AG20443 (cell line): ENCODE measurements around the gene MTA1.
A peak's percentile ranks its signal among the peaks of the same experiment; 100 is the strongest.

Experiments
- DNase-seq: peaks from one replicate; pipeline ENCODE4 v3.0.0; 2012; ENCODE audit warnings: low spot score, mixed read lengths

Gene MTA1

DNA sequence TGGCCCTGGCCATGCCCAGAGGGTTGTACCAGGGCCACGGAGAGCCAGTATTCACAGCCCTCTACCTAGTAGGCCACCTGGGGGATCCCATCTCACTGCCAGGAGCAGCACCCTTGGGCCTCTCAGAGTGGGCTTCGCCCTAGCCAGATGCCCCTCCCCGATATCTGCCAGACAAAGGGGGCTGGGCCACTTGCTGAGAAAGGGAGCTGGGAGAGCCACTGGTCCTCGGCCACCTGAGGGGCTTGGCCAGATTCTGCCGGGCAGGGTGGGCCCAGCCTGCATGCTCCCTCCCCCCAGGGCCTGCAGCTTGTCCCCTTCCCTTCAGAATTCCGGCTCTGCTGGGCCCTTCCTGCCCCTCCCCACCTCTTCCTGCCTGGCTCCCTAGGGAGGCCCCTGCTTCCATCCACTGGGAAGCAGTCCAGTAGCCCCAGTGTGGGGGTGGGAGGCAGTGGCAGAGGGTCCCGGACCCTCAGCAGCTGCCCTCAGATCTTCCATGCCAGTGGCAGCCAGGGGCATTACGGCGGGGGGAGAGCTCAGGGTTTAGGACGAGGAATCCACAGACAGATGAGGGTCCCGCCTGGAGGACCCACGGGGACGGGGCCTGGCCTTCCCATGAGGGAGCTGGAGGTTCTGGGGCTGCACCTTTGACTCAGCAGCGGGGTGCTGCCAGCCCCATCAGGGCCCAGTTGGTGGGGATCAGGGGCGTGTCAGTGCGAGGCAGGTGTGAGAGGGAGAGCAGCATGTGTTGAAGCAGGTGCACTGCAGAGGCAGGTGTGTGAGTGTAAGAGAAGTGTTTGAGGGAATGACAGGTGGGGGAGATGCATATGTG is 57.4 kb downstream of the MTA1 start:
- no peak for DNase-seq

DNA sequence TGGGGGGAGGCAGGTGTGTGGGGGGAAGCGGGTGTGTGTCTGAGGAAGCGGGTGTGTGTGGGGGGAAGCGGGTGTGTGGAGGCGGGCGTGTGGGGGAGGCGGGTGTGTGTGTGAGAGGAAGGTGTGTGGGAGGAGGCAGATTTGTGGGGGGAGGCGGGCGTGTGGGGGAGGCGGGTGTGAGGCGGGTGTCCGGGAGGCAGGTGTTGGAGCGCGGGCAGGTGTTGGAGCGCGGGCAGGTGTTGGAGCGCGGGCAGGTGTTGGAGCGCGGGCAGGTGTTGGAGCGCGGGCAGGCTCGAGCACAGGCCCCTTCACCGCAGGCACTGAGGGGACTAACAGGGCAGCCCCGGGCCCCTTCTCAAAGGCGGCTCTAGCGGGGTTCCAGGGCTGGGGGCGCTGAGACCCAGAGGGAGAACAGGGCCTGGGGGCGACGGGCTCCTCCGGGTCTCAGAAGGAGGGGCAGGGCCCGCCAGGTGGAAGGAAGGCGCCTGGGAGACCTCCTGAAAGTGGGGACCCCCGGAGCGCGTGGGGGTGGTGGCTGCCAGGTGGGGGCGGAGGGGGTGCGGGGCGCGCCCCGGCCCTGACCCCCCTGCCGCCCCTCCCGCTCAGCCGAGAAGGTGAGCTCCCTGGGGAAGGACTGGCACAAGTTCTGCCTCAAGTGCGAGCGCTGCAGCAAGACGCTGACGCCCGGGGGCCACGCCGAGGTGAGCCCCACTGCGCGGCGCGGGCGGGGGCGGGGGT is 58.2 kb downstream of the MTA1 start:
- no peak for DNase-seq

DNA sequence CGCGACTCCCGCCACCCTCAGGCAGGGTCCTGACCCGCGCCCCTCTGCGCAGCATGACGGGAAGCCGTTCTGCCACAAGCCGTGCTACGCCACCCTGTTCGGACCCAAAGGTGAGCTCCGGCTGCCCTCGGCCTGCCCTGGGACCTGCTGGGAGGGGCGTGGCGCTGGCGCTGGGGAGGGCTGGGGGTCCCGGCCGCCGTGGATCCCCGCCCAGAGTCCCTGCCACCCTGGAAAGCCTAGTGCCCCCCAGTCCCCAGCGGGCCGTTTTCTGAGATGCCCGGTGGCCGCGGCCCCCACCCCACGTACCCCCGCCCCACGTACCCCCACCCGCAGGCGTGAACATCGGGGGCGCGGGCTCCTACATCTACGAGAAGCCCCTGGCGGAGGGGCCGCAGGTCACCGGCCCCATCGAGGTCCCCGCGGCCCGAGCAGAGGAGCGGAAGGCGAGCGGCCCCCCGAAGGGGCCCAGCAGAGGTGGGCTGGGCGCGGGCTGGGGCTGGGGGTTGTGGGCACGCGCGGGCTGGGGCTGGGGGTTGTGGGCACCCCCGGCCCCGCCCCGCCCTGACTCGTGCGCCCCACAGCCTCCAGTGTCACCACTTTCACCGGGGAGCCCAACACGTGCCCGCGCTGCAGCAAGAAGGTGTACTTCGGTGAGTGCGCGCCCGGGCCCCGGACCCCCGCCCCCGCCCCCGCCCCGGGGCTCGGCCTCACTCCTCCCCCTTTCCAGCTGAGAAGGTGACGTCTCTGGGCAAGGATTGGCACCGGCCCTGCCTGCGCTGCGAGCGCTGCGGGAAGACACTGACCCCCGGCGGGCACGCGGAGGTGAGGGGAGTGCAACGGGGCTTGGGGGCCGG is 59.0 kb downstream of the MTA1 start:
- no peak for DNase-seq

DNA sequence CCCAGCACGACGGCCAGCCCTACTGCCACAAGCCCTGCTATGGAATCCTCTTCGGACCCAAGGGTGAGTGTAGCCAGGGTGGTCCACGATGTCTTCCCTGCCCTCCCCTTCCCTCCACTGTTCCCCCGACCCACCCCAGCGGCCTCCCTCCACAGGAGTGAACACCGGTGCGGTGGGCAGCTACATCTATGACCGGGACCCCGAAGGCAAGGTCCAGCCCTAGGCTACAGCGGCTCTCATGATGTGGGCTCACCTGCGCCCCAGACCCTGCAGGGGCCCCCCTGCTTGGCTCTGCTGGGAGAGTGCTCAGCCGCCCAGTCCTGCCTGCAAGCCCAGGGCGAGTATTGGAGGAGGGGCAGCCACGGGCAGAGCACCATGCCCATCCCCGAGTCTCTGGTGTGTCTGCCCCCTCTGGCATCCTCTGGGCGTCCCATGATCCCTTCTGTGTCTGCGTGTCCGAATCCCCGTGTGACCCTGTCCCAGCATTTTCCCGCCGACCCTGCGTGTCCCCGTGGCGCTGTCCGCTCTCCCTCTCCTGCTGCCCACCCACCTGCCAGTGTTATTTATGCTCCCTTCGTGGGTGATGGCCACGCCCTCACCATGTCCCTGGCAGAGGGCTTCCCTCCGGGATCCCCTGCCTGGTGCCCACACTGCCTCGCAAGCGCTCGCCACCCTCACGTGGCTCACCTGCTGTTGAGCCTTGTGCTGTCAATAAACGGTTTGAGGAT is 60.0 kb downstream of the MTA1 start:
- no peak for DNase-seq

DNA sequence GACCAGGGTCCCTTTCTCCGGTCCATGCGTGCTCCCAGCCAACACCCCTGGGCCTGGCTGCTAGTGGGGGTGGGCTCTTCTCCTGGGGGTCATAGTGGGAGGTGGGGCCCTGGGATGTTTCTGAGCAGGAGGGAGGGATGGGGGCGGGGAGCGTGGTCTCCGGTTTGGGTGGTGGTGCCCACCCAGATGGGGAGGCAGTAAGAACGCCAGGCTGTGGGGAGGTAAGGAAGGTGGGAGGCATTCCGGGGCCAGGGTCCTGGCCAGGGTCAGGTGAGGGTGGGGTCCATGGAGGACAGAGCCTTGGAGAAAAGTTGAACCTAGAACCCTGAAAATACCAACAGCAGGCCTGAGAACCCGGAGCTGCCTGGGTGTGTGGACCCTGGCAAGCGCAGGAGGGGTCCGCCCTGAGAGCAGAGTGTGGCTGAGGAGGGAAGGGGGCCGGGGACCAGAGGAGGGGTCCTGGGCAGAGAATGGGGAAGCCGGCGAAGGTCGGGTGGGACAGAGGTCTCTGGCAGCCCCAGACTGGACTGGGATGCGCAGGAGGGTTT is 60.6 kb downstream of the MTA1 start:
- no peak for DNase-seq

DNA sequence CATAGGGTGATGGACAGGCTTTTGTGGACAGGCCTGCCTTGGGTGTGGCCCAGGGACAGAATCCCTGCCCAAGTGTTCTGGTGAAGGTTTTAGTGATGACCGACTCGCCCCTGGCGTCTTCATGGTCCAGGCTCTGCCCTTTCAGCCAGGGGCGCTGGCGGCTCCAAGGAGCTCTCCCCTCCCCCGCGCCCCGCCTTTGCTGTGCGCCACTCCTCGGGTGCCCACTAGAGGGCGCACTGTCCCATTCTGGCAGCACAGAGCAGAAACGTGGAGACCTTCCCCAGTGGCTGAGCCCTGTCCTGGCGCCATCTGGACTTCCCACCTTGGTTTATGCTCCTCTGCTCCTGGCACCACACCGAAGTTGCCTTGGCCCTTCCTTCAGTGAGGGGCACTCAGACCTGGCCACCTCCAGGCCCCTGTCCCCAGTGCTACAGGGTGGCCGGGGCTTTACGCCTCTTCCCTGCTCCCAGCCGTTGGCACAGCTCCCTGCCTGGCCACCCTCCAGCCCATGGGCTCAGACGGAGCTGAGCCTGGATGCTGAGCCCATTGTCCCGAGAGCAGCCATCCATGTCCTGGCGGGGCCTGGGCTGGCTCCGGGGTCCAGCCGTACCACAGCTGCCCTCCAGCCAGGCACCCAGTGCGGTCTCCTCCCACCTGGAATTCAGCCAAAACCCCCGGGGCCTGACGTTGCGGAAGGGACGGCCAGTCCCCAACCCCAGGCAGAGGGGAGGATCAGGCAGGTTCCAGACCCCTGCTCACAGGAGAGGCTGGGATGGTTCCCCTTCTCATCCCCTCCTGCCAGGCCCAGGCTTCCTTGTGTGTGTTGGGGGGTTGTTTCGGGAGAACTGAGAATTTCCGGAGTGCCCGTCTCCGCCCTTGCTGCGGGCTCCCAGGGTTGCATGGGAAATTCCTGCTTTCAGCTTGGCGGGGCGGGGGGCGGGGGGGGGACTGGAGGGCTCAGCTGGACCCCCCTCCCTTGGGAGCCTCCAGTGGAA is 61.5 kb downstream of the MTA1 start:
- peak; percentile 93 for DNase-seq

DNA sequence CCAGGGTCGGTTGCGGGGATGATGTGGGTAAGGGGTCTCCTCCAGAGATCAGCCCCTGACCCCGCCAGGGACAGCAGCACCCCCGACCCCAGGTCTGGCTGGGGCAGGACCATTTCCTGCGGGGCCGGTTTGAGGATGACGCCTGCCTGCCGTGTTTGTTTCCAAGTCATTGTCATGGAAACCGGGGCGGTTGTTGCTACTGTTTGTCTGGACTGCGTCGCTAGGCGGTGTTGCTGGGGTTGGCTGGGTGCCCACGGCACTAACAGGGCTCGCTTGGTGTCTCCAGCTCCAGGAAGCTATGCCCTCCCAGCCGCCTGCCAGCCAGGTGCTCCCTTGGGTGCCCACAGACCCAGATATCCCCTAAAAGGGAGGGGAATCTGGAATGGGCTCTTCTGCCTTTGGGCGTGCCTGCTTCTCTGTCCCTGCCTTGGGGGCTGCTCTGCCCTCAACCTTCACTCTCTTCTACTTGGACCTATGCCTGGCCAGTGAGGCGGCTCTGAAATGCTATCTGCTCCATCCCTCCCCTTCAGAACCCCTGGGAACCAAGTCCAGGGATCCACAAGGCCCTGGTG is 62.3 kb downstream of the MTA1 start:
- DNase-seq = peak; percentile 95

DNA sequence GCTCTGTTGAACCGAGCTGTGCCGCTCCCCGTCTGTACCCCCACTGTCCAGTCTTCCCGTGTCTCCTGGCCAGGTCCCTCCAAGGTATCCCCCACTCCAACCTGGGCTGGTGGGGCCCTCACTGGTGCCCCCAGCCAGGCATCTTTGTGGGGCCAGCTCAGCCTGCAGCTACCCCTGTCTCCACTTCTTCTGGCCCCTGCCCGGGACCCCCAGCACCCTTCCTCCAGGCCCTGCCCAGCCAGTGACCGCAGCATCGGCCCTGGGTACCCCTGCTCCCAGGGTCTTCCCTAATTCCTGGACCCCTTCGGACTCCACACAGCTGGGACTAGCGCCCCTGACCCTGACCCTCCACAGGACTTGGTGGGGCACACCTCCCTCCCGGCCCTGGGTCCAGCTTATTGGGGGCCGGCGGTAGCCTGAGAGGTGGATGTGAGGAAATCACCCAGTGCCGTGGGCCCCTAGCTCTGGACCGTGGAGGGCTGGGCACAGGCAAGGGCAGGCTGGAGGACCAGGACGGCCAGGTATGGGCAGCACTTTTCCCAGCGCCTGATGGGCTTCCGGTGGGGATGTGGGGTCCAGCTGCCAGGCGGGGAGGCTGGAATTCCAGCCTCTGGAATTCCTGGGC is 63.0 kb downstream of the MTA1 start:
- no peak for DNase-seq

DNA sequence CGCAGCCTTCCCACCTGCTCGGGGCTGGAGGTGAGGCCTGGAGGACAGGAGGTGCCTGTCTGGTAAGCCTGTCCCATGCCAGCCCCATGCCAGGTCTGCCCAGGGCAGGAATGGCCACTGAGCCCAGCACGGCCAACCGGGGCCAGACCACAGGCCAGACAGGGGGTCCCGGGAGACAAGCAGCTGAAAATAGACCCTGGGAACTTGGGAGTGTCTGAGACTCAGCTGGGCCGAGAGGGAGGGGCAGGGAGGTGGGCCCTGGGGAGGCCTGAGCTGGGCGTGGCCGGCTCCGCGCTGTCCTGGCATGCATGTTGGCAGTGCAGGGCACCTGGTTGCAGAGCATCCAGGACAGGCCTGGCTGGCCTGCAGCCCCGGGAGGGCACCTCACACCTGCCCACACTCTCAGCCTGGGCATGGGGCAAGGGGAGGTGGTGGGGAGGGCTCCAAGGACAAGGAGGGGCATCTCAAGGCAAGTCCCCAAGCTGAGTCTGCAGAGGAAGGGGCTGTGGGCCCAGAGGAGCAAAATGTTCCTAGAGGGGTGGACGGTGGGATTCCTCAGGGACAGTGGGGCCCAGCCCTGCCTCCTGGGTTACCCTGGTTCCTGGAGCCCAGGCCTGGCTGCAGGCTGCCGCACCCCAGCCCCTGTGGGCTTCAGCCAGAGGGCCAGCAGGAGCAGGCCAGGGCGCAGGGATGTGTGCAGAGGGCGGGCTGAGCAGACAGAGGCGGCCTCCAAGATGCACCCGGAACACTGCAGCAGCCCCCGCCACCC is 63.9 kb downstream of the MTA1 start:
- DNase-seq = no peak

DNA sequence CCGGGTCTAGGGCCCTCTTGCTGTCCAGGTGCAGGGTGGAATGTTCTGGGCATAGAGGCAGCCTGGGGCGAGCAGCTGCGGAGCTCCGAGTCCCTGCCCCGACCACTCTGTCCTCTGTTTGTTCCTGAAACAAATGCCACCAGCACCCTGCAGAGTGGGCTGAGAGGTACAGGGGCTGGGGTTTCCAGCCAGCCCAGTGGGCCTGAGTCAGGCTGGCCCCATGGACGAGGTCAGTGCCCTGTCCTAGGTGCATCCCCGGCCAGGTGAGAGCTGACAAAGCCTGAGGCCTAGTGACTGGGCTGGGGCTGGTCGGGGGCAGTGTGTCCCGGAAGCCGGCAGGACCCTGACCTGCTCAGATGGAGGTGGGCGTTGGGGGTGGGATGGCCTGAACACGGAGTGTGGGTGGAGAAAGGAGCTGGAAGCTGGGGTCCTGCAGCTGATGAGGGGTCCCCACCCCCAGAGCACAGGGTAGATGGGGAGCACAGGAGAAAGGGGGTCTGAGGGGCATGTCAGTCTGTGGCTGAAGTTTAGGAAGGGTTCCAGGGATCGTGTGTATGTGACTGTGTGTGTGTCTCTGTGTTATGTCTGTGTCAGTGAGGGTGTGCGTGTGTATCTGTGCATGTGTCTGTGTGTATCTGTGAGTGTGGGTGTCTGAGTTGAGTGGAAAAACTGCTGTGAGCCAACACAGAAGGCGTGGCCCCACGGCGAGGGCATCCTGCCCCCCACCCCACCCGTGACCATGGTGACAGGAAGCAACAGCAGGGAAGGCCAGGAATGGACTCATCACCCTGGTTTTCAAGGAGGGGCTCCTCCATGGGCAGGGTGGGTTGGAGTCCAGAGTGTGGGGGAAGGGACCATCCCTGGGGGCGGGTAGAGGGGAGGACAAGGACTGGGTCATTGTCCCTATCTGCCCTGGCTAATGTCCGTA is 64.7 kb downstream of the MTA1 start:
- DNase-seq = peak; percentile 68

DNA sequence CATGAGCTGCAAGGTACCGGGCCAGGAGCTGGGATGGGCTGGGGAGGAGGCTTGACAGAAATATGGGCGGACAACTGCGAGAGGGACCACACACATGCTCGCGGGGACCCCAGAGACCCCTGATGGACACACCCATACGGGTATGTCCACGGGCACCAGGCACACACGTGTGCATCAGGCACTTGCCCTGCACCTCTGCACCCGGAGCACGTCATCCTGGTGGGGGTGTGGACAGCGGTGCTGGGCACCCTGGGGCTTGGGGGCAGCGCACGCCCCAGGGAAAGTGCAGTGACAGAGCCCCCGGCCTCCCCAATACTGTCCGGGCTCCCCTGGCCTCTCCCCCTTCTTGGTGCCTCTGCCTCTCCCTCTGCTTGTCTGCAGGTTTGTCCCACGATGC is 65.4 kb downstream of the MTA1 start:
- DNase-seq = no peak

DNA sequence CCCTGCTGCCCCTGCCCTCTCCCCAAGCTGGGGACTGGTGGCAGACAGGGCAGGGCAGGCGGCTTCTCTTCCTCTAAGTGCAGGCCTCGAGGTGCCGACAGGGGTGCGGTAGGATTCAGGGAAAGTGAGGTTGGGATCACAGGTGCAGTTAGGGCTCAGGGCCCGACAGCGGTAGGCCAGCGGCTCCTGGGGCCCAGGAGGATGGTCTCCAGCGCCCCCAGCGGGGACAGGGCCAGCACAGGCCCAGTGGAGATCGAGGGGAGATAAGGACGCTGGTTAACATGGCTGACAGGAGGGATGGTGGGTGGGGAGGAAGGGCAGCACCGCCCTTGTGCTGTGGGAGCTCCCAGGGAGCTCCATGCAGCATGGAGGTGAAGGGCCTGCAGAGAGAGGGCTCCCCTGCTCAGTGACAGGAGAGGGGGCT is 66.1 kb downstream of the MTA1 start:
- DNase-seq = no peak

DNA sequence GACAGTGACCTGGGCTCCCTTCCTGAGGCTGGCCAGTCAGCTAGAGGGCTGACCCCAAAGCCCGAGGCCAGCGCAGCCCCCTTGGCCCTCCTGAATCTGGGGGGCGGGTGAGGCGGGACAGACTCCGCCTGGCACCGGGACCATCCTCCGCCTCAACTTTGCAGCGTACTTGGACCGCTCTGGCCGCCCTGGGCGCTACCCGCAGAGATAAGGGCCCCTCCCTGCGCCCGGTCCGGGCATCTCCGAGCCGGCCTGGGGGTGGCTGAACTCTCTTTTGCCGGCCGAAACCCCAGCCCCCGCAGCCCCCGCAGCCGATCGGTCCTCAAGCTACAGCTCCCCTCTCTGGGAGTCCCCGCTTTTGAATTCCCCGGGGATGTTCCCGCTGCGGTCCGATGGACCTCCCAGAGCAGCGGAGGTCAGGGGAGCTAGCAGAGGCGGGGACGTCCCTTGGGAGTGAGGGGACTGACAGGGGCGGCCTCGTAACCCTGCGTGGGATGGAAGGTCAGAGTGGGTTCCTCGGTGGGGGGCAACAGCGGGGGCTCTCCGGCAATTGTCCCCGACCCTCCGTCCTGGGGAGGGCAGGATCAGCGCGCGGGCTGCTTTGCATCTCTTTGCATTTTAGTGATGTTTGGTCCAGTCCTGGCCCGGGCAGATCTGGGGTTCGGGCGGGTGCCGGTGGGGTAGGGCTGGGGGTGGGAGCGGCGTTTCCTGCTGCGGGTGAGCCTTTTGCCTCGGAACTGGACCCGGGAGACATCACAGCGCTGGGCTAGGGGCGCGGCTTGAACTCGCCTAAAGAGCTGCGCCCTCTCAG is 66.7 kb downstream of the MTA1 start, which contains the start of gene CRIP1:
CRIP1 (plus strand) TSS at position 724 of the 811 bp plus-strand sequence. CDS start 374 bp downstream, outside the sequence.
- DNase-seq = no peak

DNA sequence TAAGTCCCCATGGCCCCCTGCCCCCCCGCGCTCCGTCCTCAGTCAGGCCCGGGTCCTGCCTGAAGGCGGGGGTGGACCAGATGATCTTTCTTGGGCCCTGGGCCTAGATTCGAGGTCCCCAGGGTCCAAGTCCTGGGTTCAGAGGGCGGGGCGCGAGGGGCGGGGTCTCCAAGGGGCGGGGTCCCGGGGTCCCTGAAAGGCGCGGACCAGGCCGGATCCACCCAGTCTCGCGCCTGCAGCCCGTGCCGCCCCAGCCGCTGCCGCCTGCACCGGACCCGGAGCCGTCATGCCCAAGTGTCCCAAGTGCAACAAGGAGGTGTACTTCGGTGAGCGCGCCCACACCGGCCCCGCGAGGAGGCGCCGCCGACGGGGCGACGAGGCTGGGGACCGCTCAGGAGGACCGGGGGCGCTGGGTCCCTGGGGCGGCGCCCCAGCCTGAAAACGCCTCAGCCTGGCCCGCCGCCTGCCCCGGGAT is 67.4 kb downstream of the MTA1 start:
- no peak for DNase-seq

DNA sequence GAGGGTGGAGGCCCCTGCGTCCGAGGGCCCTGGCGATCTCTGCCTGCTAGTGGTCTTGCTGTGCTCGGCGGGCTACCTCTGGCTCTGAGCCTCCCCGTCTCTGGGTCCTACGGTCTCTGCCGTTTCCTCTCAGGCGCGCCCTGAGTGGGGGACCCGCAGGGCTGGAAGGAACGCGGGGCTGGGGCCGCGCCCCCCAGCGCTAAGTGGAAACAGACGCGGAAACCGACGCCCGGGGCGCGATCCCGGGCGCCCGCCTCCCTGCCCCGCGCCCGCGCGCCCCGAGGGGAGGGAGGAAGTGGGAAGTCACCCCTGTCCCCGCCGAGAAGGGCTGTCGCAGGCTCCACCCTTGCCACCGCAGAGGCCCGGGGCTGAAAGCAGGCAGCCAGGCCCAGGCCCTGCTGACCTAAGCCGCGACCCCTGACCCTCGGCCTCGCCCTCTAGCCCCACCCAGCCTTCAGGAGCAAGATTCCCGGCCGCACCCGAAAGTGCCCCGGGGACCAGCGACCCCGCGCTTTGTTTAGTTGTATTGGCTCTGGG is 67.9 kb downstream of the MTA1 start:
- no peak for DNase-seq
